HepG2 (cell line): ENCODE results near the gene ICE1. TPM values are rescaled to one million over a fixed set of nuclear protein-coding genes. Genes with fewer than 3 reads are reported as not detected.

ENCODE experiments used
- ATAC-seq: fragments of 200-7000 bp; cut with Tn5 transposase; 3 replicates; pipeline ENCODE4 v1.9.1; 2020; ENCODE audit warnings: mild to moderate bottlenecking, moderate library complexity
- BruUV-seq: library from RNA; stranded (reverse); fragments of 400-500 nt; replicated peaks from 2 replicates; lab custom pipeline; 2021; lab: Mats Ljungman, UMichigan
- CTCF ChIA-PET: fragments of 300-600 bp; formaldehyde crosslinking; extraction: SDS; loops from one replicate; lab custom pipeline; 2021; ENCODE audit warnings: low total read pairs, inconsistent platforms, low intra/inter-chr PET ratio; lab: Yijun Ruan, JAX
- POLR2A ChIA-PET: fragments of 350-600 bp; sonication (Branson Sonifier 250); formaldehyde crosslinking; loops from one replicate; lab custom pipeline; 2020; ENCODE audit warnings: antibody characterized with exemption, inconsistent platforms; lab: Yijun Ruan, JAX
- DNase-seq: peaks from one replicate; pipeline ENCODE4 v3.0.0-alpha.2; 2015; ENCODE audit warnings: low spot score
- FAIRE-seq: peaks from 3 replicates; lab custom pipeline; 2011; peaks lifted over from hg19 to GRCh38; lab: Jason Lieb, UNC
- H2AFZ ChIP-seq: one replicate; pipeline ENCODE4 v1.6.1; 2011; ENCODE audit warnings: low read length, inconsistent platforms
- H3K27ac ChIP-seq: fragments of 300-600 bp; 3 replicates; pipeline ENCODE4 v1.8.0; 2011; ENCODE audit warnings: mixed run types, mild to moderate bottlenecking, mixed read lengths, low read length, inconsistent platforms; ENCODE audit not compliant: insufficient read depth; ENCODE audit errors: extremely low read length
- H3K27me3 ChIP-seq, 2 experiments: fragments of 200-600 bp in 1 of 2; 2 replicates in 1 of 2; 3 replicates in 1 of 2; pipeline versions ENCODE4 v1.6.0 to v1.8.0; 2011; ENCODE audit warnings: low read length in 2 of 2, mild to moderate bottlenecking in 2 of 2, moderate library complexity in 2 of 2, inconsistent platforms in 1 of 2; ENCODE audit not compliant: insufficient read depth in 2 of 2, control insufficient read depth in 1 of 2
- H3K36me3 ChIP-seq, 2 experiments: fragments of 200-600 bp in 1 of 2; replicated peaks in 1 of 2; 2 replicates in 1 of 2; 3 replicates in 1 of 2; pipeline versions ENCODE4 v1.5.1 to v1.8.0; 2011; ENCODE audit warnings: low read length in 2 of 2, inconsistent platforms in 1 of 2; ENCODE audit not compliant: insufficient read depth in 2 of 2, control insufficient read depth in 1 of 2
- H3K4me1 ChIP-seq: 2 replicates; pipeline ENCODE4 v1.5.1; 2012; ENCODE audit warnings: low read length, inconsistent platforms; ENCODE audit not compliant: insufficient read depth
- H3K4me2 ChIP-seq: 2 replicates; pipeline ENCODE4 v1.6.0; 2011; ENCODE audit warnings: low read depth, low read length, inconsistent platforms
- H3K4me3 ChIP-seq, 3 experiments: fragments of 200-600 bp in 1 of 3; sonication (generic), shearing (Covaris generic) in 1 of 3; replicated peaks in 1 of 3; 2 replicates each; pipeline ENCODE4 v1.5.1; 2011 to 2016; ENCODE audit warnings: low read length in 3 of 3, inconsistent platforms in 2 of 3, low read depth in 2 of 3, mild to moderate bottlenecking in 2 of 3, control low read depth in 1 of 3, mixed read lengths in 1 of 3; ENCODE audit not compliant: insufficient read depth in 1 of 3
- H3K79me2 ChIP-seq: one replicate; pipeline ENCODE4 v1.6.1; 2011; ENCODE audit warnings: low read length, inconsistent platforms; ENCODE audit not compliant: insufficient read depth
- H3K9ac ChIP-seq: 2 replicates; pipeline ENCODE4 v1.6.0; 2011; ENCODE audit warnings: mild to moderate bottlenecking, low read depth, low read length, inconsistent platforms; ENCODE audit not compliant: insufficient read depth
- H3K9me3 ChIP-seq: 2 replicates; pipeline ENCODE4 v1.5.1; 2012; ENCODE audit warnings: mild to moderate bottlenecking, low read length
- H4K20me1 ChIP-seq: 2 replicates; pipeline ENCODE4 v1.6.0; 2011; ENCODE audit warnings: inconsistent platforms, mild to moderate bottlenecking, low read length, moderate library complexity; ENCODE audit not compliant: insufficient read depth
- ATAD3A ChIP-seq: sonication (generic); formaldehyde crosslinking; IDR thresholded peaks from 2 replicates; pipeline ENCODE4 v1.4.0; 2020; ENCODE audit warnings: missing genetic modification reagents
- GTF3A ChIP-seq: sonication (generic); formaldehyde crosslinking; conservative IDR thresholded peaks from 2 replicates; pipeline ENCODE4 v1.4.0; 2020; ENCODE audit warnings: mild to moderate bottlenecking, missing genetic modification reagents
- ZNF225 ChIP-seq: sonication (generic); formaldehyde crosslinking; IDR thresholded peaks from 2 replicates; pipeline ENCODE4 v1.4.0; 2020; ENCODE audit warnings: mild to moderate bottlenecking, missing genetic modification reagents
- ZNF510 ChIP-seq: sonication (generic); formaldehyde crosslinking; IDR thresholded peaks from 2 replicates; pipeline ENCODE4 v1.4.0; 2020; ENCODE audit warnings: low read depth, mild to moderate bottlenecking, missing genetic modification reagents
- ZSCAN22 ChIP-seq: sonication (generic); formaldehyde crosslinking; IDR thresholded peaks from 2 replicates; pipeline ENCODE4 v1.4.0; 2020; ENCODE audit warnings: mild to moderate bottlenecking, missing genetic modification reagents
- WGBS: methylation state at CpG from one replicate; pipeline ENCODE4 v1.1.6; 2017; ENCODE audit warnings: low lambda C conversion rate; 5-methylcytosine and 5-hydroxymethylcytosine counted together
- in situ Hi-C: cut with HindIII; loops from 2 replicates; pipeline ENCODE4 v1.10.0; 2017; ENCODE audit warnings: low pct_unique_long_range_greater_than_20kb; ENCODE audit not compliant: extremely low pct_ligation_motif_present
- intact Hi-C: fragments of 100-400 bp; cut with micrococcal nuclease; formaldehyde crosslinking; loops from one replicate; pipeline ENCODE4 v1.10.0; 2022; ENCODE audit not compliant: unreplicated experiment
- polyA plus RNA-seq, 8 experiments: library from polyadenylated mRNA; depleted of rRNA in 3 of 8; stranded (reverse) in 7 of 8; unstranded in 1 of 8; fragments of >200 nt; fragmentation: Illumina TruSeq in 4 of 8; extraction: Trizol in 4 of 8; gene quantifications; 2 replicates each; pipeline versions ENCODE4 v1.2.1 to v1.2.3, GENCODE V29; 2011 to 2016; ENCODE audit warnings: low read depth in 4 of 8, missing spikeins in 1 of 8, mixed read lengths in 1 of 8; ENCODE audit not compliant: insufficient read depth in 1 of 8
- total RNA-seq, 5 experiments: library from RNA; depleted of rRNA; stranded (reverse); fragments of >200 nt; fragmentation: Illumina TruSeq; extraction: Trizol; gene quantifications; 2 replicates each; pipeline ENCODE4 v1.2.3, GENCODE V29; 2016; ENCODE audit warnings: low read depth in 1 of 5
- TF ChIP-seq, protein P1 (sequence below): sonication (generic); formaldehyde crosslinking; IDR thresholded peaks from 2 replicates; pipeline ENCODE4 v1.4.0; 2020; ENCODE audit warnings: mild to moderate bottlenecking, missing genetic modification reagents

ICE1 gene
- total and polyA plus RNA-seq, 2 of the 13 experiments (the other 11 are each of a cell fraction or from before 2014, with no cell fraction given): 9.1 to 27.6 TPM

DNA sequence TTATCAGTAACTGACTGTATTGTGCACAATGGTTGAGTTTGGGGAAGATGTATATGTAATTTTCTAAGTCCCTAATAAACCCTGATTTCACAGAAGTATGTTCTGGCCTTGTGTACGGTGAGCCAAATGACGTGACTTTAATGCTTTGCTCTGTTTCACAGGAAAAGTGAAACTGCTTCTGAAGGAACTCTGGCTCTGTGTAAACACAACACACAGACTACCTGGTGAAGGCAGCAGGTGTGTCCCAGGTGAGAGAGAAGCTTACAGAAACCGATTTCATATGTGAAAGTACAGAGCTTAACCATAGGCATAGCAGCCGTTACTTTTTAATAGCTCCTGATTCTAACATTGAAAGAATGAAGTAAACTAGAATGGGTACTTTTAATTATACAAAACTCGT lies 31.9 kb downstream of the ICE1 start:
- Histone ChIP-seq H3K9ac (no peak overlapping the region), H3K9me3 (no peaks in the 10 kb centered on the region), H3K27me3 (no peaks in the 10 kb centered on the region), H3K79me2 (no peaks in the 10 kb centered on the region), H3K36me3 (peaks cover 10 to 69% of the 10 kb centered on the region in 2 experiments; a peak in 4 of 5 replicates), H2AFZ (no peak overlapping the region), H4K20me1 (no peaks in the 10 kb centered on the region), H3K4me2 (no peak overlapping the region), H3K27ac (no peak overlapping the region), H3K4me3 (no peak overlapping the region), H3K4me1 (no peaks in the 10 kb centered on the region)
- no peak for DNase-seq
- in situ Hi-C loops (no loop called here), intact Hi-C loops (no loop called here)
- BruUV-seq: no TSS peak
- no peak for FAIRE-seq
- ChIA-PET CTCF (no interaction called here), POLR2A (no interaction called here)
- WGBS: 96% methylated on average over 5 of the region's 5 CpGs
- no peak for ATAC-seq
- no peak for TF ChIP-seq GTF3A (CRISPR knock-in tag)
- TF ChIP-seq ATAD3A (CRISPR knock-in tag): no peak
- no peak for TF ChIP-seq ZNF510 (CRISPR knock-in tag)
- no peak for TF ChIP-seq ZNF225

DNA sequence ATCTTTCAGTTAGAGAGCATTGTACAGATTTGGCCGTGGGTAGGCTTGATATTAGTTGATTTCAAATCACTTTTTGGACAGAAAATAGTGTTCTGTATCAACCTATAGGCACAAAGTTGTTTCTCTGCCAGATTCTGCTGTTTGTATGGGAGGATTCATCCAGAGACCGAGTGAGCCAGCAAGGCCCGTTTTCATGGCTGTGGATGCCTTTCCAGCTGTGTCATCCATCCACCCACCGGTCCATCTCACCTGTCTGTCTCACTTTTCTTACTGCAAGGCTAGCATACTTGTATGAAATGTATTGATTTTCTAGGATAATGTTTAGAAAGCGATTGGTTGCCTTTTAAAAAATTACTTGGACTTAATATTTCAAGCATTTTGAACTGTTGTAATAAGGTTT lies 34.4 kb downstream of the ICE1 start:
- in situ Hi-C loops (no loop called here), intact Hi-C loops (no loop called here)
- ChIA-PET CTCF (no interaction called here), POLR2A (no interaction called here)
- Histone ChIP-seq H3K27ac (no peak overlapping the region), H3K4me2 (no peak overlapping the region), H3K79me2 (no peaks in the 10 kb centered on the region), H3K4me1 (no peaks in the 10 kb centered on the region), H3K4me3 (no peak overlapping the region), H2AFZ (no peak overlapping the region), H4K20me1 (no peaks in the 10 kb centered on the region), H3K9me3 (no peaks in the 10 kb centered on the region), H3K9ac (no peak overlapping the region), H3K36me3 (peaks cover 17 to 81% of the 10 kb centered on the region in 2 experiments), H3K27me3 (no peaks in the 10 kb centered on the region)
- WGBS: 92% methylated on average over 5 of the region's 5 CpGs
- DNase-seq (no peak), ATAC-seq (no peak), FAIRE-seq (no peak)
- no TSS peak for BruUV-seq
- TF ChIP-seq, protein P1, sequence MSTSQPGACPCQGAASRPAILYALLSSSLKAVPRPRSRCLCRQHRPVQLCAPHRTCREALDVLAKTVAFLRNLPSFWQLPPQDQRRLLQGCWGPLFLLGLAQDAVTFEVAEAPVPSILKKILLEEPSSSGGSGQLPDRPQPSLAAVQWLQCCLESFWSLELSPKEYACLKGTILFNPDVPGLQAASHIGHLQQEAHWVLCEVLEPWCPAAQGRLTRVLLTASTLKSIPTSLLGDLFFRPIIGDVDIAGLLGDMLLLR (CRISPR knock-in tag): no peak
- no peak for TF ChIP-seq ZSCAN22 (CRISPR knock-in tag)
